Esophagus squamous epithelium (tissue), 4 donors: ENCODE results near the gene TDRD9.

Experiments used
- CTCF ChIP-seq, 6 experiments: fragments of 450-650 bp in 4 of 6; fragments of 200-600 bp in 2 of 6; sonication (generic) in 2 of 6; IDR thresholded peaks; one replicate each; pipeline ENCODE4 v1.5.1; 2016 to 2019; ENCODE audit warnings: antibody characterized with exemption in 6 of 6, mild to moderate bottlenecking in 4 of 6, moderate library complexity in 4 of 6
- POLR2A ChIP-seq, 4 donors: fragments of 450-650 bp; IDR thresholded peaks; one replicate each; pipeline ENCODE4 v1.6.1; 2017; ENCODE audit warnings: antibody characterized with exemption in 4 of 4, mild to moderate bottlenecking in 4 of 4, moderate library complexity in 3 of 4

- TF ChIP-seq CTCF (IDR thresholded peaks at IDR 0.05) = no peak
- no peak for TF ChIP-seq POLR2A (IDR thresholded peaks at IDR 0.05)
Observed at GRCh38 chr14:104016873-104017650, 88.8 kb downstream of the TDRD9 start.
